ENCODE data around the gene SYNGR2.
A peak's percentile ranks its signal among the peaks of the same experiment; 100 is the strongest.

SYNGR2 gene

GRCh38 chr17:78173097-78173715 is 4.8 kb downstream of the SYNGR2 start:
- DNase-seq: no peak

DNA sequence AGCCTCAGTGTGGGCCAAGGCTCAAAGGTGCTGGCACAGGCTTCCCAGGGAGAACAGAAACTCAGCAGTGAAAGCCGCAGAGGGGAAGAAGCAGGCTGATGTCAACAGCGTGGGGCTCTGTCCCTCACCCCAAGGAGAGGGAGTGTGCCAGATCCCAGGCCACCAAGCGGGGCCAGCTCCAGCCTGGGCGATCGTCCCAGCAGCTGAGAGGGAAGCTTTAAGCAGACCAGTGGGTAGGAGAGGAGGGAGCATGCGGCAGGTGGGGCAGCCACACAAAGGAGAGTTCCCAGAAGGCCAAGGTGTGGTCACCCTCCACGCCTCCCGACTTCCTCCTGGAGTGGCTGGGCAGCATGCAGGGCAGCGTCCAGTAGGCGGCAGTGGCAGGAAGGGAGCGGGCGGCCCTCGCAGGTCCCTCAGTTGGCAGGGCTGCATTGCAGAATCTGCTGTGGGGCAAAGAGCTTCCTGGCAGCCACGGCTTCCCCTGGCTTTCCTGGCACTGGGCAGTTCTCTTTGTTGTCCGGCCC is 6.0 kb downstream of the SYNGR2 start:
- DNase-seq: no peak

GRCh38 chr17:78174870-78175642 is 6.7 kb downstream of the SYNGR2 start:
- DNase-seq: no peak

DNA sequence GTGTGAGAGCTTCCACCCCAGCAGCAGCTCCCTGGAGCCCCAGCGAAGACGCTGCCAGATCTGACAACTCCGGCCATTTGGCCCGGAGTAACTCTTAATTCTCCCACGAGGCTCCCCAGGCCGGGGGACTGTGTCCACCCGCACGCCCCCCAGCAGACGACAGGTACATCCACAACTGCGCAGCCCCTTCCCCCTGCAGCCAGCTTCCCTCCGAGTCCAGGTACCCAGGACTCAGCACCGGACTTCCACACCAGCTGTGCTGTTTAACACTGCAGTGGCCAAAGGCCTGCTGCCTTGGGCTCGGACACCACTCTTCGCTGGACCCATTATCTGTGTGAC is 7.2 kb downstream of the SYNGR2 start:
- DNase-seq: no peak

DNA sequence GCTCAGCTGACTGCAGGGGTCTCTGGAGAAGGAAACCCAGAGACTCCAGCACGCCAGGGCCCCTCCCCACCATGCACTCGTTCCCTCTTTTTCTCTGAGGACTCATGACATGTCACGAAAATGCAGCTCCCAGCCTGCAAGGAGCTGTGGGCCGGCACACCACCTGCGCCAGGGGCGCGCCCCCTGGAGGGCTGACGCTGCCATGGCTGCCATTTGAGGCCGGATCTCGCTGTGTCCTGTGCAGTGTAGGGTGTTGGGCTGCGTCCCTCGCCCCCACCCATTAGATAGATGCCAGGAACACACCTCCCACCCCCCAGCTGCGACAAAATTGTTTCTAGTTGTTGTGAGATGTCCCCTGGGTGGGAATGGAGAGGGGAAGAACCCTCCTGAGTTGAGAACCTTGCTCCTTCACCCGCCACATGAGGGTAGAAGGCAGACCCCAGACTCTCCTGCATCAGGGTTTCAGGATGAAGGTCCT is 8.2 kb downstream of the SYNGR2 start:
- DNase-seq: peak; percentile 82

GRCh38 chr17:78179372-78179771 is 11.0 kb downstream of the SYNGR2 start:
- no peak for DNase-seq

GRCh38 chr17:78180083-78180482 is 11.7 kb downstream of the SYNGR2 start:
- DNase-seq: no peak

GRCh38 chr17:78180508-78180907 is 12.1 kb downstream of the SYNGR2 start:
- DNase-seq: no peak

- DNase-seq: no peak
These were observed 14.1 kb downstream of the SYNGR2 start for GRCh38 chr17:78182504-78182903.

GRCh38 chr17:78183916-78184315 is 15.5 kb downstream of the SYNGR2 start:
- no peak for DNase-seq

DNA sequence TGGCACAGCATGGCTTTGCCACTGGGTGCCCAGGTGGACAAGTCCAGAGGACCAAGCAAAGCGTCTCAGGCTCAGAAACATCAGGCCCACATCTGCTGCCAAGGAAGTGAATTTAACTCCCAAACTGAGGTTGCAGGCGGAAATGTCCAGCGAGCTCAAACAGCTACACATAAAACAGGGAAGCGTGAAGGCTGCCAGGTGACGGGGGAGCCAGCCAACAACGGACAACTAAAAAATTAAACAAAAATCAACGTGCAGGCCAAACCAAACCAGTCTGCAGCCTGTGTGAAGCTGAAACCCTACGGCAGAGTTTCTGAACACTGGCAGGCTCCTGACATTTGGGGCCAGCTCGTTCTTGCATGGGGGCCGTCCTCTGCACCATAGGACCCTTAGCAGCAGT is 16.0 kb downstream of the SYNGR2 start:
- no peak for DNase-seq

- DNase-seq: no peak
These were observed 16.5 kb downstream of the SYNGR2 start for GRCh38 chr17:78184868-78185267.

DNA sequence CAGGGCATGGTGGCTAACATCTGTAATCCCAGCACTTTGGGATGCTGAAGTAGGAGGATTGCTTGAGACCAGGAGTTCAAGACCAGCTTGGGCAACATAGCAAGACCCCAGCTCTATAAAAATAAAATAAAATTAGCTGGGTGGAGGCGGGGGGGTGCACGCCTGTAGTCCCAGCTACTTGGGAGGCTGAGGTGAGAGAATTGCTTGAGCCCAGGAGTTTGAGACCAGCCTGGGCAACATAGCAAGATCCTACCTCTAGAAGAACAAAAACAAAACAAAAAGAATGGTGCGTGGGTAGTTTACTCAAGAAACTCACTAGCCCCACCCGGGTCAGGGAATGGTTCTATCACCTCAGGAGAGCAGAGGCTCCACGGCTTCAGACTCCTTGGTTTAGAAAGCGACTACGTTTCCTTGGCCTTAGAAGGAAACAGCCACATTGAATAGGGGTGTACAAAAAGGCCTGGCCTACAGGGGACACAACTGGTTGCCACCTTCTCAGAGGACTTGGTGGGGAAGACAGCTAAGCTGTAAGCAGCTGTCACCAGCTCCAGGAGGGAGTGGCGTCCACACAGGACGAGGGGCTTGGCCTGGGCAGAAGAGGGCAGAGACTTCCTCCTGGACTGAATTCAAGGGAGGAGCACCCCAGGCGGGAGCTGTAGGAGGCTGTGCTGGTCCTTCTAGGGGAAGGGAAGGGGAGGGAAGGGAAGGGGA is 17.8 kb downstream of the SYNGR2 start:
- no peak for DNase-seq

GRCh38 chr17:78186692-78187595 is 18.6 kb downstream of the SYNGR2 start, which contains the start of the genes AFMID and TK1:
AFMID (plus strand) TSS chr17:78187362; CDS start chr17:78187371, 9 bp downstream.
TK1 (minus strand) TSS chr17:78187052; CDS start chr17:78186994, 58 bp downstream.
- peak; percentile 93 for DNase-seq

DNA sequence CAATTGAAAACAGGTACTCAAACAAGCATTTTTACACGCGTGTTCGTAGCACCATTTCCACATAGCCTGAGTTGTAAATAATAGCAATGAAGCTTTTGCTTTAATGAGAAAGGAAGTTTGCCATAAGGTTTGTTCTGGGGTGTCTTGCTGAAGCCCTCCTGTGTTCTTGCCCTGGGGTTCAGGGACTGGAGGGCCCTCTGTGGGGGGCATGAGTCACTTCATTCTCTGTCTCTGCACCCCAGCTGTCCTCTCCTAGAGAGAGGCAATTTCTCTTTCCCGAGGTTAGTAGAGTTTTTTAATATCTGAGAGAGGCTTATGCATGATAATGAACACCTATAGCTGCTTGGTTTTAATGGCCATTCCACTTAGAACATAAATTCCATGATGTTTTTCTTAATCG is 28.3 kb downstream of the SYNGR2 start:
- no peak for DNase-seq

DNA sequence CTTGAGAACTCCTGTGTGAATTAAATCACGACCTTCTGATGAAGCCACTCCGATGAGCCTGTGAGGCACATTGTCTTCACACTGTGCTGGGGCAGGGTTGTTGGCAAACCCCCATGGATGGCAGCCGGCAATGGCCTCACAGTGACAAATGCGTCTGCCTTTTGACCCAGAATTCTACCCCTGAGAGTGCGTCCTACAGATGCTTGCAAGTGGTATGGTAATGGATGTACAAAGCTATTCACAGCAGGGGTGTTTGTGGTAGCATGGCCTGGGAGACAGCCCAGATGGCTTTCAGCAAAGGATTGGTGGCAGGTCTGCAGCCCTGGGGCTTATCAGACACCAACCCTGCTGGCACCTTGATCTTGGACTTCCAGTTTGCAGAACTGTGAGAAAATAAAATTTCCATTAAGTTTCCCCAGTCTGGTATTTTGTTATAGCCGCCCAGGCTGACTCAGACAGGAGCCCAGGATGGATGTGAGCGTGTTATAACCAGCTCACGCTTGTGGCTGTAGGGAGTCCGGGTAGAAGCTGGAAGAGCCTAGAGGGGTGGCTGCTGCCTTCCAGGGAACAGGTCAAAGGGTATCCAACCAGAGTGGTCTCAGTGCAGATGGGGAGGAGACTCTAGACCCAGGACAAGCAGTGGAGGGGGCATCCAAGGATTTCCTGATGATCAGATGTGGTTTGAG is 28.9 kb downstream of the SYNGR2 start:
- no peak for DNase-seq

DNA sequence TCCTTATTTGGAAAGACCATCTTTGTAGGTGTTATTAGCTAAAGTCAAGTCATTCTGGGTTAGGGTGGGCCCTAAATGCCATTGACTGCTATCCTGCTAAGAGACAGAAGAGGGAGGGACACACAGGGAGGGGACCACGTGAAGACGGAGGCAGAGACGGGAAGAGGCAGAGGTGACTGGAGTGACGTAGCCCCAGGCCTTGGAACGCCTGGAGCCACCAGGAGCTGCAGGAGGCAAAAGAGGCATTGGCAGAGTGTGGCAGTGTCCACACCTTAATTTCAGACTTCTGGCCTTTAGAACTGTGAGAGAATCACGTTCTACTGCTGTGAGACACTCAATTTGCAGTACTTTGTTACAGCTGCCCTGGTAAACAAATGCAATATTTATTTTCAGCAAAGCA is 32.1 kb downstream of the SYNGR2 start:
- DNase-seq: no peak

DNA sequence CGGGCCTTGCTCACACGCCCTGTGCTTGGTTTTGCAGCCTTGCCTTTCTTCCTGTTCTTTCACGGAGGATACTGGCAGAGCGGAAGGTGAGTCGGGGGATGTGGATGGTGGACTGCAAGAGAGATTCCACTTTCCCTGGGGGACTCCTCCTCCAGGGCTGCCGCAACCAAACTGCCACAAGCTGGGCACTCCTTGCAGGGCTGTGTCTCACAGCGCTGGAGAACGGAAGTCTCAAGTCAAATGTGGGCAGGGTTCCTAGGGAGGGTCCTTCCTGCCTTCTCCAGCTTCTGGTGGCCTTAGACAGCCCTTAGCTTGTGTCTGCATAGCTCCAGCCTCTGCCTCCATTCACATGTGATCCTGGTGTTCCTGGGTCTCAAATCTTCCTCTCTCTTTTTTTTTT is 34.3 kb downstream of the SYNGR2 start:
- no peak for DNase-seq

DNA sequence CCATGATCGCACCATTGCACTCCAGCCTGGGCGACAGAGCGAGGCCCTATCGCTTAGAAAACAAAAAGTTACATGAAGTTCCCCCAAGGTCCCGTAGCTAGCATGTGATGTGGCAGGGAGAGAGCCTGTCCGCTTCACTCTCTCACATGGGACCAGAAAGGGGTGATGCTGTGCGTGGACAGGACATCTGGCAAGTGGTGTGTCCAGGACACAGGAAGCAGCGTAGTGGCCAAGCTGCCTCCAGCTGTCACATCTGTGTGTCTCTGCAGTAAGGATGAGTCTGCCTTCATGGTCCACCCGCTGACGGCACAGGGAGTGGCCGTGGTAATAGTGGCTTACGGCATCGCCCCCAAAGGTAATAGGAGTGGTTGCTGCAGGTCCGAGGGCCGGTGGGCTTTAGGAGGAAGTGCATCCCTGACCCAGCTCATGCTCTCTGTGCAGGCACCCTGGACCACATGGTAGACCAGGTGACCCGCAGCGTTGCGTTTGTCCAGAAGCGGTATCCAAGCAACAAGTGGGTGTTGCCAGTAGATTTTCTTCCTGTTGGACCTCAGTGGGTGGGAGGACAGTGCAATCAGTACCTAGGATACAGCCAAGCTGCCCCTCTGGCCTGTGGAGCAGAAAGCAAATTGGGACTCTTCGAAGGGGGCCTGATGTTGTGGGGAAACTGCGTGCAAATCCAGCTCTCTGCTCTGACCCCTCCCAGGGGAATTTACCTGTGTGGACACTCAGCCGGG is 36.2 kb downstream of the SYNGR2 start:
- DNase-seq: no peak

DNA sequence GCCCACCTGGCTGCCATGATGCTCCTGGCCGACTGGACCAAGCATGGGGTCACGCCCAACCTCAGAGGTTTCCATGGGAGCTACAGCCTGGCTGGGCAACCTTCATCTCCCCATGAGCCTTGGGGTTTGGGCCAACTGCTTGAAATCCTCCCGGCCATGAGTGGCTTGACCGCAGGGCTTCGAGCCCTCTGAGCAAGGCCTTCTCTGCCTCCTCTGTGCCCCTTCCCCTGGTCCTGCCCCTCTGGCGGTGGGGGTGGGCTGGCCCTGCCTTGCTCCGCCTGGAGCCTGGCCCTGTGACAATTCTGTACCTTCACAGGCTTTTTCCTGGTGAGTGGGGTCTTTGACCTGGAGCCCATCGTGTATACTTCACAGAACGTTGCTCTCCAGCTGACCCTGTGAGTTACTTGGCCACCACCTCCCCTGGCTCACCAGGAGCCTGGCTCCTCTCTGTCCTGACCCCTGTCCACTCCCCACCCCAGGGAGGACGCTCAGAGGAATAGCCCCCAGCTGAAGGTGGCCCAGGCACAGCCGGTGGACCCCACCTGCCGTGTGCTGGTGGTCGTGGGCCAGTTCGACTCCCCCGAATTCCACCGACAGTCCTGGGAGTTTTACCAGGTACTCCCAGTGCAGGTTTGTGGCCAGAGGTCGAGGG is 36.9 kb downstream of the SYNGR2 start:
- no peak for DNase-seq

DNA sequence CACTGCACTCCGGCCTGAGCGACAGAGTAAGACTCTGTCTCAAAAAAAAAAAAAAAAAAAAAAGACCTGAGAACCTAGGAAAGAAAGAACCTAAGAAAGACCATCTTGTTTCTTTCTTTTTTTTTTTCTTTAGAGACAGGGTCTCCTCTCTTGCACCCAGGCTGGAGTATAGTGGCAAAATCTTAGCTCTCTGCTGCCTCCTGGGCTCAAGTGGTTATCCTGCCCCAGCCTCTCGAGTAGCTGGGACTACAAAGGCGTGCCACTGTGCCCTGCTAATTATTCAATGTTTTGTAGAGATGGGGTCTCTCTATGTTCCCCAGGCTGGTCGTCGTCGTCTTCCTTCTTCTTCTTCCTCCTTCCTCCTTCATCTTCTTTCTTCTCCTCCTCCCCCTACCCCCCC is 37.9 kb downstream of the SYNGR2 start:
- DNase-seq: no peak

Measured in activated CD4-positive, CD25-positive, alpha-beta regulatory T cell treated with anti-CD3 and anti-CD28 coated beads, Interleukin-2, amount 50 U/mL, for 72 hours (primary cell).